Stimulated activated CD4-positive, alpha-beta T cell treated with anti-CD3 and anti-CD28 coated beads, TNF-alpha, amount 100 ng/mL, for 1 hour (primary cell): ENCODE measurements around the gene ARID2.

Experiments used
- DNase-seq, 3 donors: peaks; one replicate each; pipeline ENCODE4 v3.0.0-alpha.2; 2020; ENCODE audit warnings: low read depth in 3 of 3, low spot score in 1 of 3

Gene ARID2

GRCh38 chr12:45928309-45928708 lies 198.8 kb downstream of the ARID2 start:
- DNase-seq = no peak

- DNase-seq = no peak
Observed at GRCh38 chr12:45930369-45930768, 200.9 kb downstream of the ARID2 start.

GRCh38 chr12:45933504-45933903 lies 204.0 kb downstream of the ARID2 start:
- DNase-seq = no peak

- DNase-seq = no peak
Observed at GRCh38 chr12:45934956-45935355, 205.4 kb downstream of the ARID2 start.

GRCh38 chr12:45938566-45938965 lies 209.1 kb downstream of the ARID2 start:
- DNase-seq = no peak

- no peak for DNase-seq
Observed at GRCh38 chr12:45939759-45940158, 210.3 kb downstream of the ARID2 start.

- DNase-seq = no peak
Observed at GRCh38 chr12:45944771-45945170, 215.3 kb downstream of the ARID2 start.

- DNase-seq = no peak
Observed at GRCh38 chr12:45946435-45946834, 216.9 kb downstream of the ARID2 start.

GRCh38 chr12:45948546-45948945 lies 219.0 kb downstream of the ARID2 start:
- no peak for DNase-seq
